Measurements from ENCODE around the gene EIF4E2.

- TF ChIP-seq, protein P1, sequence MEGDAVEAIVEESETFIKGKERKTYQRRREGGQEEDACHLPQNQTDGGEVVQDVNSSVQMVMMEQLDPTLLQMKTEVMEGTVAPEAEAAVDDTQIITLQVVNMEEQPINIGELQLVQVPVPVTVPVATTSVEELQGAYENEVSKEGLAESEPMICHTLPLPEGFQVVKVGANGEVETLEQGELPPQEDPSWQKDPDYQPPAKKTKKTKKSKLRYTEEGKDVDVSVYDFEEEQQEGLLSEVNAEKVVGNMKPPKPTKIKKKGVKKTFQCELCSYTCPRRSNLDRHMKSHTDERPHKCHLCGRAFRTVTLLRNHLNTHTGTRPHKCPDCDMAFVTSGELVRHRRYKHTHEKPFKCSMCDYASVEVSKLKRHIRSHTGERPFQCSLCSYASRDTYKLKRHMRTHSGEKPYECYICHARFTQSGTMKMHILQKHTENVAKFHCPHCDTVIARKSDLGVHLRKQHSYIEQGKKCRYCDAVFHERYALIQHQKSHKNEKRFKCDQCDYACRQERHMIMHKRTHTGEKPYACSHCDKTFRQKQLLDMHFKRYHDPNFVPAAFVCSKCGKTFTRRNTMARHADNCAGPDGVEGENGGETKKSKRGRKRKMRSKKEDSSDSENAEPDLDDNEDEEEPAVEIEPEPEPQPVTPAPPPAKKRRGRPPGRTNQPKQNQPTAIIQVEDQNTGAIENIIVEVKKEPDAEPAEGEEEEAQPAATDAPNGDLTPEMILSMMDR (IDR thresholded peaks at IDR 0.05): no peak
- TF ChIP-seq POLR2A (IDR thresholded peaks at IDR 0.05): no peak
These were observed 24.4 kb downstream of the EIF4E2 start for GRCh38 chr2:232574674-232575403.

All from prostate gland (tissue), 2 donors.